ENCODE measurements around the gene CCDC116. TPM values are rescaled to one million over a fixed set of nuclear protein-coding genes. Genes with fewer than 3 reads are reported as not detected.
"Not testable (repeated sequence)": the region's sequence is repeated elsewhere in the genome, so short reads cannot be mapped to it uniquely, and the experiment has no call there.

Gene CCDC116
- total and polyA plus RNA-seq, 2 experiments from 2014 or later = 0.10 to 0.54 TPM

GRCh38 chr22:21612858-21613257, 19.7 kb upstream of the CCDC116 start:
- H3F3A ChIP-seq (ENCODE audit: insufficient read depth) = 0 out of 2 replicates have a peak, but pooled peaks cover 7% of the 10 kb centered on the region
- no peak overlapping the region for H3K27ac ChIP-seq
- no peaks in the 10 kb centered on the region for H3K4me1 ChIP-seq (ENCODE audit: insufficient read depth)
- 94 to 97% methylated on average over 7 of the region's 7 CpGs for whole genome bisulfite sequencing, 2 experiments (ENCODE audit: low coverage in 1 of 2, low lambda C conversion rate in 2 of 2, missing lambda C conversion rate in 2 of 2)
- no peaks in the 10 kb centered on the region for H3K9me2 ChIP-seq (ENCODE audit: insufficient read depth)
- TF ChIP-seq EZH2 (IDR thresholded peaks at IDR 0.05; ENCODE audit: insufficient read depth, poor library complexity, severe bottlenecking) (no peak), EZH2phosphoT487 (IDR thresholded peaks at IDR 0.05; ENCODE audit: insufficient read depth, low read depth) (no peak)
- peaks cover 17% of the 10 kb centered on the region; the same call in 1 of the 2 replicates for H3K36me3 ChIP-seq (ENCODE audit: low read depth)
- no peak overlapping the region for H3K4me2 ChIP-seq (ENCODE audit: unreplicated experiment)
- no peaks in the 10 kb centered on the region for H3K9me3 ChIP-seq (ENCODE audit: low read depth)
- H4K20me1 ChIP-seq (ENCODE audit: insufficient read depth) = peaks cover 15% of the 10 kb centered on the region
- H3K9ac ChIP-seq = no peak overlapping the region
- DNase-seq = no peak
- H2AFZ ChIP-seq = no peak overlapping the region
- no peaks in the 10 kb centered on the region for H3K27me3 ChIP-seq (replicated peaks; ENCODE audit: insufficient read depth)
- in situ Hi-C loops (cut with MboI) = no loop called here
- peaks cover 98% of the 10 kb centered on the region for H3K79me2 ChIP-seq (ENCODE audit: insufficient read depth)
- H3K4me3 ChIP-seq = no peak overlapping the region

- H3K4me2 ChIP-seq (ENCODE audit: unreplicated experiment) = no peak overlapping the region
- H4K20me1 ChIP-seq (ENCODE audit: insufficient read depth) = peaks cover 11% of the 10 kb centered on the region
- peaks cover 98% of the 10 kb centered on the region for H3K79me2 ChIP-seq (ENCODE audit: insufficient read depth)
- no peaks in the 10 kb centered on the region for H3K4me1 ChIP-seq (ENCODE audit: insufficient read depth)
- H3K27me3 ChIP-seq (replicated peaks; ENCODE audit: insufficient read depth) = no peaks in the 10 kb centered on the region
- H3K9ac ChIP-seq = no peak overlapping the region
- TF ChIP-seq EZH2 (IDR thresholded peaks at IDR 0.05; ENCODE audit: insufficient read depth, poor library complexity, severe bottlenecking) (no peak), EZH2phosphoT487 (IDR thresholded peaks at IDR 0.05; ENCODE audit: insufficient read depth, low read depth) (no peak)
- H3K36me3 ChIP-seq (ENCODE audit: low read depth) = peaks cover 17% of the 10 kb centered on the region; the same call in 1 of the 2 replicates
- H3F3A ChIP-seq (ENCODE audit: insufficient read depth) = 0 out of 2 replicates have a peak, but pooled peaks cover 7% of the 10 kb centered on the region
- WGBS, 2 experiments (ENCODE audit: low coverage in 1 of 2, low lambda C conversion rate in 2 of 2, missing lambda C conversion rate in 2 of 2) = 99 to 100% methylated on average over 4 of the region's 4 CpGs
- no peak overlapping the region for H3K4me3 ChIP-seq
- DNase-seq = no peak
- H3K27ac ChIP-seq = no peak overlapping the region
- no peaks in the 10 kb centered on the region for H3K9me3 ChIP-seq (ENCODE audit: low read depth)
- no peak overlapping the region for H2AFZ ChIP-seq
- in situ Hi-C loops (cut with MboI) = no loop called here
- H3K9me2 ChIP-seq (ENCODE audit: insufficient read depth) = no peaks in the 10 kb centered on the region
Measured at GRCh38 chr22:21613553-21614233, 18.9 kb upstream of the CCDC116 start.

- Histone ChIP-seq H3K4me2 (ENCODE audit: unreplicated experiment) (no peak overlapping the region), H3K9me3 (ENCODE audit: low read depth) (no peaks in the 10 kb centered on the region), H2AFZ (no peak overlapping the region), H4K20me1 (ENCODE audit: insufficient read depth) (peaks cover 16% of the 10 kb centered on the region), H3K79me2 (ENCODE audit: insufficient read depth) (peaks cover 98% of the 10 kb centered on the region), H3K27me3 (replicated peaks; ENCODE audit: insufficient read depth) (no peaks in the 10 kb centered on the region), H3K4me1 (ENCODE audit: insufficient read depth) (no peaks in the 10 kb centered on the region), H3K4me3 (no peak overlapping the region), H3K9ac (no peak overlapping the region), H3K27ac (no peak overlapping the region), H3K9me2 (ENCODE audit: insufficient read depth) (no peaks in the 10 kb centered on the region), H3F3A (ENCODE audit: insufficient read depth) (no peaks in the 10 kb centered on the region), H3K36me3 (ENCODE audit: low read depth) (peaks cover 11% of the 10 kb centered on the region; the same call in 1 of the 2 replicates)
- no peak for TF ChIP-seq EZH2 (IDR thresholded peaks at IDR 0.05; ENCODE audit: insufficient read depth, poor library complexity, severe bottlenecking)
- WGBS, 2 experiments (ENCODE audit: low coverage in 1 of 2, low lambda C conversion rate in 2 of 2, missing lambda C conversion rate in 2 of 2) = 73 to 85% methylated on average over 4 of the region's 4 CpGs
- in situ Hi-C loops (cut with MboI) = no loop called here
- no peak for DNase-seq
Measured at GRCh38 chr22:21615731-21616130, 16.8 kb upstream of the CCDC116 start.

- H2AFZ ChIP-seq; H3K4me1 ChIP-seq (ENCODE audit: insufficient read depth); H3K9ac ChIP-seq; H3K4me3 ChIP-seq; H3F3A ChIP-seq (ENCODE audit: insufficient read depth); H3K27ac ChIP-seq; in situ Hi-C loops (cut with MboI); H3K9me2 ChIP-seq (ENCODE audit: insufficient read depth); H3K4me2 ChIP-seq (ENCODE audit: unreplicated experiment); H3K9me3 ChIP-seq (ENCODE audit: low read depth); H3K36me3 ChIP-seq (ENCODE audit: low read depth); H3K27me3 ChIP-seq (replicated peaks; ENCODE audit: insufficient read depth); DNase-seq: not testable (repeated sequence)
- peaks cover 16% of the 10 kb centered on the region for H4K20me1 ChIP-seq (ENCODE audit: insufficient read depth)
- 96% methylated on average over 6 of the region's 6 CpGs for WGBS, 2 experiments (ENCODE audit: low coverage in 1 of 2, low lambda C conversion rate in 2 of 2, missing lambda C conversion rate in 2 of 2)
- H3K79me2 ChIP-seq (ENCODE audit: insufficient read depth) = peaks cover 95% of the 10 kb centered on the region
Measured at GRCh38 chr22:21617337-21617736, 15.2 kb upstream of the CCDC116 start.
